Measurements from ENCODE around the gene APOB. TPM values are rescaled to one million over a fixed set of nuclear protein-coding genes. Genes with fewer than 3 reads are reported as not detected.

Gene APOB
- total and polyA plus RNA-seq, 12 donors: 0.22 to 45.4 (median 8.4) TPM

GRCh38 chr2:21014364-21015280 lies 29.3 kb downstream of the APOB start:
- intact Hi-C loops (cut with DNase I): no loop called here
- peaks cover 0 to 5% (median 0%) of the 10 kb centered on the region in 9 donors for H3K36me3 ChIP-seq
- no peak overlapping the region for H3K27ac ChIP-seq
- peaks cover 0 to 5% (median 0%) of the 10 kb centered on the region in 7 donors for H3K27me3 ChIP-seq
- WGBS, 2 donors: 78 to 82% methylated on average over 6 of the region's 6 CpGs
- TF ChIP-seq, protein P1, sequence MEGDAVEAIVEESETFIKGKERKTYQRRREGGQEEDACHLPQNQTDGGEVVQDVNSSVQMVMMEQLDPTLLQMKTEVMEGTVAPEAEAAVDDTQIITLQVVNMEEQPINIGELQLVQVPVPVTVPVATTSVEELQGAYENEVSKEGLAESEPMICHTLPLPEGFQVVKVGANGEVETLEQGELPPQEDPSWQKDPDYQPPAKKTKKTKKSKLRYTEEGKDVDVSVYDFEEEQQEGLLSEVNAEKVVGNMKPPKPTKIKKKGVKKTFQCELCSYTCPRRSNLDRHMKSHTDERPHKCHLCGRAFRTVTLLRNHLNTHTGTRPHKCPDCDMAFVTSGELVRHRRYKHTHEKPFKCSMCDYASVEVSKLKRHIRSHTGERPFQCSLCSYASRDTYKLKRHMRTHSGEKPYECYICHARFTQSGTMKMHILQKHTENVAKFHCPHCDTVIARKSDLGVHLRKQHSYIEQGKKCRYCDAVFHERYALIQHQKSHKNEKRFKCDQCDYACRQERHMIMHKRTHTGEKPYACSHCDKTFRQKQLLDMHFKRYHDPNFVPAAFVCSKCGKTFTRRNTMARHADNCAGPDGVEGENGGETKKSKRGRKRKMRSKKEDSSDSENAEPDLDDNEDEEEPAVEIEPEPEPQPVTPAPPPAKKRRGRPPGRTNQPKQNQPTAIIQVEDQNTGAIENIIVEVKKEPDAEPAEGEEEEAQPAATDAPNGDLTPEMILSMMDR (IDR thresholded peaks at IDR 0.05): no peak
- no peak for DNase-seq
- no peak for ATAC-seq
- H3K9me3 ChIP-seq: no peaks in the 10 kb centered on the region
- no peak overlapping the region for H3K4me3 ChIP-seq
- H3K4me1 ChIP-seq: peaks cover 0 to 3% (median 0%) of the 10 kb centered on the region in 9 donors

GRCh38 chr2:21013043-21013816 lies 30.6 kb downstream of the APOB start:
- ATAC-seq (no peak), DNase-seq (no peak)
- Histone ChIP-seq H3K9me3 (no peaks in the 10 kb centered on the region), H3K27ac (no peak overlapping the region), H3K27me3 (peaks cover 0 to 5% (median 0%) of the 10 kb centered on the region in 7 donors), H3K4me3 (no peak overlapping the region), H3K4me1 (peaks cover 0 to 3% (median 0%) of the 10 kb centered on the region in 9 donors), H3K36me3 (peaks cover 0 to 5% (median 0%) of the 10 kb centered on the region in 9 donors)
- intact Hi-C loops (cut with DNase I): no loop called here
- 85% methylated on average over 8 of the region's 8 CpGs for WGBS, 2 donors
- TF ChIP-seq, protein P1 (IDR thresholded peaks at IDR 0.05): no peak

DNA sequence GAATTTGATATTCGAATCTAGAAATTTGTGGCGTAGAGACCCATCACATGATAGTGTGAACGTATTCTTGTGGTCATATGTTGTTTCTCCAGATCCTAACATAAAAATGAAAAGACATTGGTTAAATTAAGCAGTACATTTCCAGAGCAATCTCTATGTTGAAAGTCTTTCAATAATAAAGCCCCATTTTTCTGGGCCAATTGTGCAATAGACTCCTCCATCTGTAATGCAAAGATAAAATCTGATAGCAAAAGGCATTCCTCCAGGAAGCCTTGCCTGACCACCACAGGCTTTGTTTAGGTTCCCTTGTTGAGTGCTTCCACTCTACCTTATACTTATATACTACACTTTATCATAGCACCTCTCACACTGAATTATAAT lies 31.3 kb downstream of the APOB start:
- Histone ChIP-seq H3K27me3 (peaks cover 0 to 5% (median 0%) of the 10 kb centered on the region in 7 donors), H3K27ac (no peak overlapping the region), H3K9me3 (no peaks in the 10 kb centered on the region), H3K36me3 (peaks cover 0 to 5% (median 0%) of the 10 kb centered on the region in 9 donors), H3K4me1 (peaks cover 0 to 3% (median 0%) of the 10 kb centered on the region in 9 donors), H3K4me3 (no peak overlapping the region)
- DNase-seq (no peak), ATAC-seq (no peak)
- TF ChIP-seq, protein P1 (IDR thresholded peaks at IDR 0.05): no peak
- intact Hi-C loops (cut with DNase I): no loop called here
- 91 to 92% methylated on average over 3 of the region's 3 CpGs for WGBS, 2 donors

GRCh38 chr2:21011876-21012556 lies 31.9 kb downstream of the APOB start:
- Histone ChIP-seq H3K27ac (no peak overlapping the region), H3K4me1 (peaks cover 0 to 3% (median 0%) of the 10 kb centered on the region in 9 donors), H3K27me3 (peaks cover 0 to 5% (median 0%) of the 10 kb centered on the region in 7 donors), H3K36me3 (peaks cover 0 to 5% (median 0%) of the 10 kb centered on the region in 9 donors), H3K4me3 (no peak overlapping the region), H3K9me3 (no peaks in the 10 kb centered on the region)
- WGBS, 2 donors: 77 to 81% methylated on average over 8 of the region's 8 CpGs
- TF ChIP-seq, protein P1 (IDR thresholded peaks at IDR 0.05): no peak
- intact Hi-C loops (cut with DNase I): no loop called here
- ATAC-seq: no peak
- no peak for DNase-seq
